G401 (cell line): ENCODE data around the gene MRPS7. TPM values are rescaled to one million over a fixed set of nuclear protein-coding genes. Genes with fewer than 3 reads are reported as not detected.
A peak's percentile ranks its signal among the peaks of the same experiment; 100 is the strongest.

Source experiments
- DNase-seq: peaks from one replicate; pipeline ENCODE4 v3.0.0-alpha.2; 2015; ENCODE audit warnings: low spot score
- in situ Hi-C: cut with HindIII; loops from 2 replicates; pipeline ENCODE4 v1.10.0; 2016; ENCODE audit warnings: low sequenced_read_pairs, mixed read lengths
- total RNA-seq: library from RNA; depleted of rRNA; stranded (reverse); fragments of >200 nt; shearing (Covaris generic); gene quantifications from 2 replicates; pipeline ENCODE4 v1.2.3, GENCODE V29; 2014; rRNA removed

Gene MRPS7
- 87.4 and 107 TPM in 2 replicates for total RNA-seq

DNA sequence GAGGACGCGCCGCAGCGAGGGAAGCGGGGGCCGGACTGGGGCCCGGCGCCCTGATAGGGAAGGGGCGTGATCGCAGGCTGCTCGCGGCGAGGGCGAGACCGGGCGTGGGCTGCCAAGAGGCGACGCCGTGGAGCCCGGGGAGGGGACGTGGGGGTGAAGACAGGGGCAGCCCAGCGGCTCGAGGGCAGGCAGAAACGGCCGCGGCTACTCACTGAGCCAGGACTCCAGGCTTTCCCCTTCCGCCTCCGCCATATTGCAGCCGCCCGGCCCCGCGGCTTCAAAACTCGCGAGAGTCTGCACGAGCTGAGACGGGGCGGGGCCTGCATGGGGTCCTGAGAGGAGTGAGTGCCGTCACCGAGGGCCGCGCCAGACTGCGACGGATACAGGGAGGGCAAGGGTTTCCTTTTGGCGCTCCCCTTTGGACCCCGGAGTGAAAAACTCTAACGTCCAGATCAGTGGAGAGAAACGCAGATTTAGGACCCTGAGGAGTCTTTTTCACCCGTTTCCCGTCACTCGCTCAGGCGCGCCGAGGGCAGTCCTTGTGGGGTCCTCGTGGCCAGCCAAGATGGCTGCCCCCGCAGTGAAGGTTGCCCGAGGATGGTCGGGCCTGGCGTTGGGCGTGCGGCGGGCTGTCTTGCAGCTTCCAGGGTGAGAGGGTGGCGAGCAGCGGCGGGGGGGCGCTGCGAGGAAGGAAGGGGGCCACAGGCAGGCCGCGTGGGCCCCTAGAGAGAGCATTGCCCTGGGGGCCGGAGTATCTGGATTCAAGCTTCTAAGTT lies at the start of gene MRPS7, which contains the start of gene GGA3:
Gene MRPS7, plus strand, starts transcription at position 544 of the 776 bp plus-strand sequence. Its CDS starts 22 bp downstream, at position 566.
Gene GGA3, minus strand, starts transcription at position 271 of the 776 bp plus-strand sequence. Its CDS starts 19 bp downstream, at position 252.
- DNase-seq = peak; percentile 95
- in situ Hi-C loops = no loop called here

DNA sequence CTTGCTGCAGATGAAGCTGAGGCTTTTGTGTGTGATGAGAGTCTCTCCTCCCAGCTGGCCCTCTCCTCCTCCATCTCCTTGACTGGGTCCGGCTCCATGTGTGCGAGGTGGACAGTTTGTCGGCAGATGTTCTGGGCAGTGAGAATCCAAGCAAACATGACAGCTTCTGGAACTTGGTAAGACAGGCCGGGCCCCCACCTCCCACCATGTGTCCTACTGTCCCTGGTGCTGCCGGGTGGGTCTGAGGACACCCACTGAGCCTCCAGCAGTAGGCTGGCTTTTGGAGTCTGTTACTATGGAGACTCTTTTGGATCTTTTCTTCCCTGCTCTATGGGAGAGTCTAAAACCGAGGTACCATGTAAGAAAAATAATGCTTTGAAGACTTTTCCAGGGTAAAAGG lies 43.5 kb upstream of the MRPS7 start:
- in situ Hi-C loops = no loop called here
- no peak for DNase-seq

GRCh38 chr17:75219815-75220214 lies 41.9 kb upstream of the MRPS7 start:
- DNase-seq = no peak
- in situ Hi-C loops = no loop called here

DNA sequence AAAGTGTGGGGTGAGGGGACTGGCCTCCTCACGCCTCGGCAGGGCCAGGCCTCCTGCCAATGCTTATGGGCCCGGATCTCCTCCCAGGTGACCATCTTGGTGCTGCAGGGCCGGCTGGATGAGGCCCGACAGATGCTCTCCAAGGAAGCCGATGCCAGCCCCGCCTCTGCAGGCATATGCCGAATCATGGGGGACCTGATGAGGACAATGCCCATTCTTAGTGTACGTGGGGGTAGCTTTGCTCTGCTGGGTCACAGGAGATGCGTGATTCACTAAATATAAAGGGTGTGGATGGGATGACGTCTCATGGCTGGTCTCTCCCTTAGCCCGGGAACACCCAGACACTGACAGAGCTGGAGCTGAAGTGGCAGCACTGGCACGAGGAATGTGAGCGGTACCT lies 36.7 kb upstream of the MRPS7 start:
- no peak for DNase-seq
- in situ Hi-C loops = no loop called here

DNA sequence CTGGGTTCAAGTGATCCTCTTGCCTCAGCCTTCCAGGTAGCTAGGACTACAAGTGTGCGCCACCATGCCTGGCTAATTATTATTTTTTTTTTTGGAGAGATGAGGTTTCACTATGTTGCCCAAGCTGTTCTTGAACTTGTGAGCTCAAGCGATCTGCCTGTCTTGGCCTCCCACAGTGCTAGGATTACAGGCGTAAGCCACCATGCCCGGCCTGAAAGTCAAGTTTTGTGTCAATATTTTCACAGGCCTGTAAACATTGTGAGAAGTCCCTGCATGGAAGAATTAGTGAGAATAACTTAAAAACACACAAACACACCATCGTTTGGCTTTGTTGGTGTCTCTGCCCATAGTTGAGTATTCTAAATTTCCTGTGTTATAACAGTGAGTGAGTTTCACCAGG lies 34.0 kb upstream of the MRPS7 start:
- in situ Hi-C loops = no loop called here
- no peak for DNase-seq

- in situ Hi-C loops = no loop called here
- DNase-seq = no peak
Measured at GRCh38 chr17:75228305-75228704, 33.4 kb upstream of the MRPS7 start.

- DNase-seq = no peak
- in situ Hi-C loops = no loop called here
Measured at GRCh38 chr17:75228847-75229246, 32.8 kb upstream of the MRPS7 start.

DNA sequence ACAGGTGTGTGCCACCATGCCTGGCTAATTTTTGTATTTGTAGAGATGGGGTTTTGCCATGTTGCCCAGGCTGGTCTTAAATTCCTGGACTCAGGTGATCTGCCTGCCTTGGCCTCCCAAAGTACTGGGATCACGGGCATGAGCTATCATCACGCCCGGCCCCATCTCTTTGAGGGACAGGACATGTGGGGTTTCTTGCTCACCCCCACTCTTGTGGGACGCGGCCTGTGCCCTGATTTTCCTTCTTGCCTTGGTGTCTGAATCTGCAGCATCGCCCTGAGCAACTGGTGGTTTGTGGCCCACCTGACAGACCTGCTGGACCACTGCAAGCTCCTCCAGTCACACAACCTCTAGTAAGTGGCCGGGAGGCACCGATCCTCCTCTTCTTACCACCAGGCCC lies 30.6 kb upstream of the MRPS7 start:
- in situ Hi-C loops = no loop called here
- DNase-seq = no peak

GRCh38 chr17:75231741-75232464 lies 29.8 kb upstream of the MRPS7 start:
- in situ Hi-C loops = no loop called here
- peak; percentile 94 for DNase-seq

DNA sequence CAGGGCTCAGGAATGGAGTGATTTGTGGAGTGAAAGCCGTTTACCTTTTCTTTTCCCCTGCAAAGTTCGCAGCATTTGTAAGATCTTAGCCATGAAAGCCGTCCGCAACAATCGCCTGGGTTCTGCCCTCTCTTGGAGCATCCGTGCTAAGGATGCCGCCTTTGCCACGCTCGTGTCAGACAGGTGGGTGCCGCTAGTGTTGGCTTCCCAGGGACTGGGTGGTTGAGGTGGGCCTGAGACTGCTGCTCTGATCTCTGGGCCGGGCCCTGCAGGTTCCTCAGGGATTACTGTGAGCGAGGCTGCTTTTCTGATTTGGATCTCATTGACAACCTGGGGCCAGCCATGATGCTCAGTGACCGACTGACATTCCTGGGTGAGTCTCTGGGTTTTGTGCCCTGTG lies 28.9 kb upstream of the MRPS7 start:
- in situ Hi-C loops = no loop called here
- no peak for DNase-seq

DNA sequence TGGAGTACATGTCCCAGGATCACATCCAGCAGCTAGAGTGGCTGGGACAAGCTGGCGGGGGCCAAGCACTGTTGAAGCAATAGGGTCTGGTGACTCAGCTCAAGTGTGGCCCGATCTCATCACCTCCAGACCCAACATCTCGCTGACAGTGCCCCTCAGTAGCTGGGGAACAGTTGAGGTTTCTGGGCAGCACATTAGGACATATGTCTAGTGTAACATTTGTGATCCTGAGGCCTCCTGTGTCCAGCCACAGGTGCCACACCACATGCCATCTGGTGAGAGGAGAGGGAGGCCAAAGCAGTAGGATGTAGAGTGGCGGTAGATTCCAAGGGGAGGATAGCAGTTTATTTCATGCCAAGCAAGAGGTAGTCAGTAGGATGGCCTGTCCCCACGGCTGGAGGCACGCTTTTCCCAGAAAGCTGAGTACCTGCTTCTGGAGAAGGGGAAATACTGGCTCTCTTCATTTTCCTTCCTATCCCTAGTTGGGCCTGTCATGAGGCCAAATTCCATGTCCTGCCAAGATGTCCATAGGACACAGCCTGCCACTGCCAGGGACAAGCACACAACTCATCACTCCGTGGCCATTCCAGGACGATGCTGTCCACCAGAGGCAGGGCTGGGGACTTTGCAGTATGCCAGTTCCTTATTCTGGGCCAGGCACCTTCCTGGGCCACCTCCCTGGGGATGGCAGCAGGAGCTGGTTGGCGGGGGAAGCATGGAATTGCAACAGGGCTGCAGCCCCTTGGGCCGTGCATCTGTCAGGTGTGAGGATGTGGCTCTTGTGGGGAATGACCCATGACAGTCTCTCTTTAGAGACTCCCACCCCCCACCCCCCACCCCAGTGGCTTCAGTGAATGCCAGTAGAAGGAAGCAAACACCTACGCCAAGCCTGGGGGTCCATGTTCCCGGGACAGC lies 24.3 kb upstream of the MRPS7 start:
- DNase-seq = peak; percentile 97
- in situ Hi-C loops = no loop called here

DNA sequence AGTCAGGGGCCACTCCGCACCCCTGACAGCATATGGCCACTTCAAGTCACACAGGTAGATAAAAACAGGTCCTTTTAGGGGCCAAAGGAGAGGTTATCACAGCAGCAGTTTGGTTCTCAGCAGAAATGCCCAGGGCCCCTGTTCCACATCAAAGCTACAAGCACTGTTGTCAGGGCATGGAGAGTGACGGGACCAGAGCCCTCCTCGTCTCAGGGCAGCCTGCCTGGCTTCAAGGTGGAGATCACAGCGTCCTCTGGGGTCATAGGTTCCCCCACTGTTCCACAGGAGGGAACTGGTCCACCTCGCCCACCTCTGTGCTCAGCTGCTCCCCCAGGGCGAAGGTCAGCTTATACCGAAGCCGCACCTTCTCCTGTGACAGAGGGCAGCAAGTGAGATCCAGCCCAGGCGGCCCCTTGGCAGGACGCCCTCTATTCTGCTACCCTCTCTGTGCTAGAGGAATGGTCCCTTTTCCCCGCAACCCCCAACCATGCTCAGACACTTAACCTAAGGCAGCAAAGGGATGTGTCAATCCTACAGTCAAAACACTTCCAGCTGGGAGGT lies 23.6 kb upstream of the MRPS7 start:
- in situ Hi-C loops = no loop called here
- no peak for DNase-seq

DNA sequence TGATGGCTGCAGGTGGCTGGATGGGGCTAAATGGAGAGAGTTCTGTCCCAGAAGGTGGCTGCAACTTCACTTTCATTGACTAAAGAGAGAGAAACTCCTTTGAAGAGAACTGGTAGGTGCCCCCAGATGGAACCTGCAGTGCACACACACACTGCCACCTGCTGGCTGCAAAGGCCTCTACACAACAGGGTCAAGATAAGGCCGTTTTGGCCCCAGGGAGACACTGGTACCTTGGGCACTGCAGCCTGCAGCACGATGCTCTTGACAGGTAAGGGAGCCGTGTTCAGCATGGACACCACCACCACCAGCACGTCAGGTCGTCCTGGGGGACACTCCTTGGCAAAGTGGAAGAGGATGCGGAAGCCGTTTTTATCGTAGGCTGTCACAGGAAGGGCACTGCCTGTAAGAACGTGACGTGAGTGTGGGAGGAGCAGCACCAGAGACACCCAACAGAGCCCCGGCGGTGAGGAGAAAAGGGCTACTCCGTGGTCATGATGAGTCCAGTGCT lies 22.9 kb upstream of the MRPS7 start:
- in situ Hi-C loops = no loop called here
- DNase-seq = peak; percentile 90

- in situ Hi-C loops = no loop called here
- DNase-seq = no peak
Measured at GRCh38 chr17:75239214-75239613, 22.5 kb upstream of the MRPS7 start.

DNA sequence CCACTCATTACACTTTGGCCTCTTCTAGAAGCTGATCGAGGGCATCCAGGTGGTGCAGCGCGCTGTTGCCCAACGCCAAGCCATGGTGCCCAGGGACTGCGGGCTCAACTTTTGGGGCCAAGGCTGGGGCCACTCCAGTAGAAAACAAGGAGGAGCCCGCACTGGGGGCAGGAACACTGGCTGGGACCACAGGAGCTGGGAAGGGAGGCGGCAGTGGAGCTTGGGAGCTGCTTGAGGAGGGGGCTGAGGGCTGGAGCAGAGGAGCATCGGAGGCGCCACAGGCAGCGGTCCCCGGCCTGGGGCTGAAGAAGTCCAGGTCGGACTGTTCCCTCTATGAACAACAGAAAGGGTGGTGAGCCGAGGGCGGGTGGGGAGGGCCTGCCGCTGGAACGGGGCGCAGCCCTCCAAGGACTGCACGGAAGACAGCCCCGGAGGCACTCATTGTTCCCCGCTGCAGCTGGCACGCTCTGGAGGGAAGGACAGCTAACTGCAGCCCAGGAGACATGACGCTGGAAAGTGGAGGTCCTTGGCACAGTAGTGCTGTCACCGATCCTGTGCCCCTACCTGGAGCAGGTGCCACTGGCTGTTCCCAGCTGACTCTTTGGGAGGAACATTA lies 21.8 kb upstream of the MRPS7 start:
- in situ Hi-C loops = no loop called here
- no peak for DNase-seq

- DNase-seq = peak; percentile 93
- in situ Hi-C loops = no loop called here
Measured at GRCh38 chr17:75240394-75241142, 21.1 kb upstream of the MRPS7 start.

DNA sequence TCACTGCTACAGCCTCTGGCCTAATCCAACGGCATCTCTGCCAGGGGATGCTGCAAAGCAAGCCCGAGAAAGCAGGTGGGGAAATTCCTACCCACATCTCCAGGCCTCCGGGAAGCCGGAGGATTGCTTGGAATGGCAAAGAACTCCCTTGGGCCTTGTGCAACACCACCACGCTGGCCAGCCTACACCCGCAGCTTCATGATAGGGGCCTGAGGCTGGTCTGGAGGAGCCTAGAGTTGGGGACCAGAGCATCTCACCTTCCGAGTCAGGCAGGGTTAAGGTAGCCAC lies 20.6 kb upstream of the MRPS7 start:
- in situ Hi-C loops = no loop called here
- DNase-seq = no peak

DNA sequence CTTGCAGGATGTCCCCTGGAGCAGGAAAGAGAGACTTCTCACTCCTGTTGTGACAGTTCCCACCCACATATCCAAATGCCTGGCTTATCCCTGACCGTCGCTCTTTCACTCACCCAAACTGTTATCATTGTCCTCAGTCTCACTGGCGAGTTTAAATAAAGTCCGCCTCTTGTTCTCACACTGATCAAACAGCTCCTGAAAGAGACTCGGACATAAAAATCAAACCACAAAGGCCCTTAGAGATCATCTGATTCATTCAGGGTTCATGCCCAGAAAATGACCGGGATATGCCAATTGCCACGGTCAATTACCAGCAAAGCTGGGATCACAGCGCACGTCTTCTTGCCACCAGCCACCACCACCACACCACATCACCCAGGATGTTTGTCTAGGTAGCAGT lies 20.2 kb upstream of the MRPS7 start:
- in situ Hi-C loops = no loop called here
- no peak for DNase-seq
